DMS 273 (cell line): ENCODE data around the gene NTN5.

Experiments used
- DNase-seq: peaks from one replicate; lab custom pipeline; 2025; ENCODE audit not compliant: unreplicated experiment; lab: John Stamatoyannopoulos, UW

The NTN5 gene

DNA sequence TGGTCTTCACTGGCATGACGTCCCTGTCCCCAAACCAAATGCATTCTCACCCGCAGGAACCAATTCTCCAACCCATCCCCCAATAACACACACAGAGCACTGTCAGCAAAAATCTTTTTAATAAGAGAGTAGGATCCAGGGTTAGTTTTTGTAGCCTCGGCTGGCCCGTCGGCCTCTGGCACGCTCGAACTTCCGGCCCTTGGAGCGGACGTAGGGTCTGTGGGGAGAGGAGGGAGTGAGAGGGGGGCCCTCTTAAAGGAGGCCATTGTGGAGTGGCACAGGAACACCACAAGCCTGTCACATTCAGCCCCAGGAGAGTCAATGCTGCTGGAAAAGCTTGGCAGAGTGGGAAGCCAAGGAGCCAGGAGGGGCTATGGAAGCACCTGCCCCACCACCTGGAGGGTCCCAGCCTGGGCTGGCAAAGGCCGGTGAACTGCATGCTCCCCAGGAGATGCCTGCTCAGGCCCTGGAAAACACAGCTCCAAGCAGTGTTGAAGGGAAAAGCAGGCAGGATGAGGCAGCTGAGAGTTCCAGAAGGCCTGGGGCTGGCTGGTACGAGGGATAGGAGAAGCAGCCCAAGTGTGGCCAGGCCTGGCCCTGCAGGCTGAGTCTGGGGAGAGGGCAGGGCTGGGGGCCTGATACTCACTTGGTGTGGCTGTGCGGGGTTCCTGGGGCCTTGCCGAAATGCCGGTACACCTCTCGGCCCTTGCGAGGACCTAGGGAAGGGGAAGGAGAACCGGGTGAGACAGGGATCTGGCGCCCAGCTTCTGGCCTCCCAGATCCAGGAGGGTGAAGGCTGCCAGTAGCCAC lies 57.4 kb downstream of the NTN5 start:
- peak; percentile 65 for DNase-seq

- peak; percentile 91 for DNase-seq
Observed at GRCh38 chr19:48614436-48615230, 58.2 kb downstream of the NTN5 start, which contains the start of gene FAM83E. Gene FAM83E, minus strand, starts transcription at chr19:48615076. Its CDS starts 1,704 bp downstream, at chr19:48613372.

GRCh38 chr19:48613852-48614435 lies 58.9 kb downstream of the NTN5 start:
- DNase-seq = peak; percentile 83

DNA sequence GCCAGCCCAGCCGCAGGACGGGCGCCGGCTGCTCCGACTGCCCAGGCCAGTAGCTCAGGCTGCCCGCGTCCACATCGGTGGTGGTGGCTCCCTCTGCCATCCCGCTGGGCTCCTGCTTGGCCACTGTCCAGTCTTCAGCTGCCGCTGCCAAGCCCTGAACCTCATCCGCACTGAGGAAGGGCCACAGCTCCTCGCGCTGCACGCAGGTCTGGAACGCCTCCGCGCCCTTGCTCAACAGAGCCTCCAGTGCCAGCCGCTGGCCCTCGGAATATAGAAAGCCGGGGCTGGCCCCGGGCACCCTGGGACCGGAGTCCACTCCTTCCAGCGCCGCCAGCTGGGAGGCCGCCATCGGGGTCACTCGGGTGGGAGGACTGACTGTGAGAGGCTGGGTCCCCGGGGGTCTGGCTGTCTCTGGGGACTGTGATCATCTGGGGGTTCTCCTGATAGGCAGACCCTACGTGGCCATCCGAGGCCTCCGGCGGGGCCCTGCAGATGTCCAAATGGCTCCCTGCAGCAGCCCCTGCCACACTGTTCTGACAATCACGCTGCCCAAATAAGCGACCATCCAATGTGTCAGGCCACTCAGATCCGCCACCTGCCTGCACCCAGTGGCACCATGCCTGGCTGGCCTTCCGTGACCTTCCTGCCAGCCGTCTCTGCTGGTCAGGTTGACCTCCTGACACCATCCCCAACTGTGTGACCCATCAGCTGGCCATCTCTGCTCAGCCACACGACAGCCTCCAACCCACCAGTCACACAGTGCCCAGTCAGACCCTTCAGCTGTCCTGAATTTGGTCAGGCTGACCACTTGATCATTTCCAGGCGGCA lies 59.6 kb downstream of the NTN5 start:
- peak; percentile 60 for DNase-seq

DNA sequence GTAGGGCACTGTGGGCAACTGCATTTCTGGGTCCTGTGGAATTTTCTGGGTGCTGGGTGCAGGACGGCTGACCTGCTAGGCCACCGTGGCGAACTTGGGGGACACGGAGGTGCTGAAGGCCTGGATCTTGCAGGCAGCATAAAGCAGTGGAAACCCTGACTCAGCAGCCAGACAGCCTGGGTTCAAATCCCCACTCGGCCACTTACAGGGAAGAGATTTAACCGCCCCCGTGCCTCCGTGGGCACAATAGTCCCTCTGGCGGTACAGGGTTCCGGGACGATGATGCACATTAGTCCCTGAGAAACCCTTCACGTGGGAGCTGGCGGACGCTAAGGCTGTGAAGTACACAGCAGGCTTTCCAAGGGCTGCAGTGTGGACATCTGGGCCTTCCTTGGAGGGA lies 60.9 kb downstream of the NTN5 start:
- peak; percentile 36 for DNase-seq
